Heart left ventricle (tissue), 13 donors: ENCODE measurements around the gene ATP9B.
A peak's percentile ranks its signal among the peaks of the same experiment; 100 is the strongest.

Experiments used
- CTCF ChIP-seq, 12 donors: fragments of 200-600 bp; sonication (generic) in 4 of 12; IDR thresholded peaks; one replicate each; pipeline versions ENCODE4 v1.5.0 to v1.8.0; 2018 to 2022; ENCODE audit warnings: antibody characterized with exemption in 12 of 12, mild to moderate bottlenecking in 5 of 12
- POLR2A ChIP-seq, 2 donors: fragments of 450-650 bp; IDR thresholded peaks; one replicate each; pipeline ENCODE4 v1.6.1; 2017; ENCODE audit warnings: antibody characterized with exemption in 2 of 2, mild to moderate bottlenecking in 2 of 2, moderate library complexity in 2 of 2
- donor health status: ischemic (EF 13 %, LVEDD 7.1; RV severe dilation, severe dysfunction).
- donor health status: DM: no; HTN: yes; CAD: no.
- donor health status: DM: no; HTN: no; CAD: no.
- donor health status: ischemic (EF 25% LVEDD 6.9; RV normal size, moderate dysfunction).
- donor health status: ischemic (EF 25% LVEDD 5.7; RV mildly dilated, moderate dysfunction).
- donor health status: ischemic (EF 35%, LVEDD 5.7; RV mildly dilated, moderate dysfunction).
- donor health status: nonischemic (EF 11% LVEDD 7.7; RV severe dilation, severe dysfunction).
- donor health status: DM: yes; HTN: yes; CAD: no.
- donor health status: PGD.
- donor health status: ischemic (EF 29% LVEDD 5.4; RV normal size, mild dysfunction).
- donor health status: nonischemic (EF 23%, LVEDD 6.1; RV moderate dilation, normal function).

DNA sequence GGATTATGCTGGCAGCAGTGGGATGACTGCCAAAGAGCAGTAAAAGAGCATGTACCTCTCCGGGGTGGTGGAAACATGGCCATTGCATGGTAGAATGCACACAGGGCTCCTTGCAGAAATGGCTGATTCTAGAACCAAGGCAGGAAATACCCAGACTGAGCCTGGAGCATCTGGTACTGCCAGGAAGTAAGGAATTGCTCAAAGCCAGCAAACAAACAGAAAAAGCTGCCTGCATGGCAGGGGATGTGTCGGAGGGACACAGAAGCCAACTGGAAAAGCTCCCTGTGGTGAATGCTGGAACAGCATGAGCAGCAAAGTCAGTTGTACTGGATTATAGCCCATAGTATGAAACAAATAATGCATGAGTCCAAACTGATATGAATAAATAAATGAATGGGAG is 248.5 kb downstream of the ATP9B start:
- TF ChIP-seq POLR2A (IDR thresholded peaks at IDR 0.05) (no peak), CTCF (IDR thresholded peaks at IDR 0.05) (peak in 1 of 12 donors; percentile 4)
